Aorta (tissue), 5 donors: ENCODE results near the gene EVC2. TPM values are rescaled to one million over a fixed set of nuclear protein-coding genes. Genes with fewer than 3 reads are reported as not detected.

ENCODE experiments used
- ATAC-seq: fragments of 200-7000 bp; cut with Tn5 transposase; one replicate; pipeline ENCODE4 v1.9.1; 2022; ENCODE audit warnings: moderate library complexity; ENCODE audit not compliant: low FRiP score
- DNase-seq, 2 donors: peaks; one replicate each; pipeline ENCODE4 v3.0.0-alpha.2; 2020
- H3K27ac ChIP-seq, 2 donors: one replicate each; pipeline ENCODE4 v1.5.1; 2013; ENCODE audit warnings: low read length in 2 of 2, mild to moderate bottlenecking in 2 of 2, moderate library complexity in 2 of 2, control low read depth in 1 of 2, inconsistent platforms in 1 of 2, low read depth in 1 of 2
- H3K27me3 ChIP-seq, 2 donors: one replicate each; pipeline ENCODE4 v1.6.1; 2013; ENCODE audit warnings: control low read depth in 1 of 2, low read length in 1 of 2, mild to moderate bottlenecking in 1 of 2, moderate library complexity in 1 of 2; ENCODE audit not compliant: insufficient read depth in 2 of 2, control insufficient read depth in 1 of 2
- H3K36me3 ChIP-seq, 2 donors: one replicate each; pipeline ENCODE4 v1.6.1; 2013; ENCODE audit warnings: control low read depth in 1 of 2, low read length in 1 of 2, mild to moderate bottlenecking in 1 of 2; ENCODE audit not compliant: insufficient read depth in 2 of 2, control insufficient read depth in 1 of 2
- H3K4me1 ChIP-seq, 2 donors: one replicate each; pipeline ENCODE4 v1.6.1; 2013; ENCODE audit warnings: low read length in 2 of 2, control low read depth in 1 of 2, mild to moderate bottlenecking in 1 of 2, moderate library complexity in 1 of 2; ENCODE audit not compliant: insufficient read depth in 2 of 2, control insufficient read depth in 1 of 2
- H3K4me3 ChIP-seq, 2 donors: one replicate each; pipeline ENCODE4 v1.5.1; 2013; ENCODE audit warnings: low read length in 2 of 2, control low read depth in 1 of 2, mild to moderate bottlenecking in 1 of 2
- H3K9me3 ChIP-seq: one replicate; pipeline ENCODE4 v1.6.1; 2013; ENCODE audit warnings: mild to moderate bottlenecking, low read length; ENCODE audit not compliant: control insufficient read depth
- WGBS, 2 donors: extraction: QIAGEN DNeasy Blood & Tissue Kit; methylation state at CpG; one replicate each; pipeline ENCODE4 v1.1.7; 2013; 5-methylcytosine and 5-hydroxymethylcytosine counted together
- intact Hi-C, 2 donors: fragments of 100-400 bp; cut with DNase I; formaldehyde crosslinking; loops; one replicate each; pipeline versions ENCODE4 v1.14.2 to v1.15.0; 2022
- polyA plus RNA-seq, 2 donors: library from polyadenylated mRNA; stranded (reverse); fragments of 200-250 nt; gene quantifications; one replicate each; pipeline ENCODE4 v1.2.3, GENCODE V29; 2013
- total RNA-seq, 2 donors: library from RNA; stranded (reverse); fragmentation: NEBNext Ultra II Directional; extraction: Animal tissue kit (Norgen Biotek cat#: 25700); gene quantifications; one replicate each; pipeline ENCODE4 v1.2.1, GENCODE V29; 2021
- donor health status: healthy with polysubstance abuse.
- donor health status: Bipolar disorder and iron deficiency.
- donor health status: DM: no; HTN: no; CAD: no.
- donor health status: DM: no; HTN: no; CAD: no.
- donor health status: DM: yes; HTN: yes; CAD: no.

EVC2 gene
- total and polyA plus RNA-seq, 4 donors, result 2.1 to 16.0 (median 9.1) TPM

DNA sequence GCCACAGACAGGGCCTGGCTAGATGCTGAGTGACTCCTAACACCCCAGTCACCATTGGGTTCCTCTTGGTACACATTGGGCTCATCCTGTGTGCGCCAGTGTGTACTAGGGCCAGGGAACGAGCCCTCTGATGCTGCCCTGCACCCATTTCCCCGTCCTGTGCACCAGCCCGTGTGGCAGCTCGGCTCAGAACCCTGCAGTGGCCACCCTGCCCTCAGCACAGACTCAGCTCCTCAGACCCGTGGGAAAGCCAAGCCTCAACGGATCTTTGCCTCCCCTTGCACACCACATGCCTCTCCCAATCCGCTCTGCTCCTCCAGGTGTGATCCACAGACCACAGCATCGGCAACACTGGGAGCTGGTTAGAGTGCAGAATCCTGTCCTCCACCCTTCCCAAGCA, 41.2 kb upstream of the EVC2 start:
- Histone ChIP-seq H3K27ac (no peak overlapping the region), H3K9me3 (no peaks in the 10 kb centered on the region), H3K36me3 (peaks cover 0 to 7% of the 10 kb centered on the region in 2 donors), H3K4me3 (no peak overlapping the region), H3K4me1 (no peaks in the 10 kb centered on the region), H3K27me3 (no peaks in the 10 kb centered on the region)
- DNase-seq, result no peak
- 87 to 89% methylated on average over 9 of the region's 9 CpGs for WGBS, 2 donors
- intact Hi-C loops, result loop anchor here in 1 of 2 donors (5.0 kb wide), 1 partner anchor 37 kb away; the partner anchor contains the start of gene EVC
- no peak for ATAC-seq

DNA sequence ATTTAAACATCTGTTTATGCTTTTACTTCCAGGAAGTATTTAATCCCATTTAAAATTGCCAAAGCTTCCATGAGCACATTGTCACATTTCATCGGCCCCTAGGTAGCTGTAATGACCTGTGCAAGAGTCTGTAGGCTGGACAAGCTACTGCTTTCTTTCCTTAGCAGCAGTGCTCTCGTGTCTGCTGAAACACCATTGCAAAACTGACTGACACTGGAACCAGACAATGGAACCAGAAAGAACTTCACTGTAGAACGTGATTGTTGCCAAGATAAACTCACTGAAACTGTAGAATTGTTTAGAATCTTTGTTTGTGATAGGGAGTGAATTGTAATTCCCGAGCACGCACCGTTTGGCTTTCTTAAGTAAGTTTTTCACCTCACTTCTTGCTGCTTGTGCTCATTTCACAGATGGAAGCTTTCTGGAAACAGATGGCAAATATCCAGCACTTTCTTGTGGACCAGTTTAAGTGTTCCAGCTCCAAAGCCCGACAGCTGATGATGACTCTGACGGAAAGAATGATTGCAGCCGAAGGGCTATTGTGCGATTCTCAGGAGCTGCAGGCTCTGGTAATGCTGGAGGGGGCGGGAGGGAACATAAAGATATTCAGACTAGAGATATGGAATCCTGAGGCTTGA, 39.5 kb upstream of the EVC2 start:
- Histone ChIP-seq H3K27me3 (no peaks in the 10 kb centered on the region), H3K27ac (peak overlapping the region; percentile 79 to 88), H3K9me3 (no peaks in the 10 kb centered on the region), H3K4me3 (no peak overlapping the region), H3K4me1 (no peaks in the 10 kb centered on the region), H3K36me3 (peaks cover 0 to 5% of the 10 kb centered on the region in 2 donors)
- intact Hi-C loops, result loop anchor here in 1 of 2 donors (5.0 kb wide), 1 partner anchor 36 kb away; the partner anchor contains the start of gene EVC
- ATAC-seq (peak; percentile 73), DNase-seq (peak in 1 of 2 donors; percentile 66)
- 8 to 14% methylated on average over 11 of the region's 11 CpGs for WGBS, 2 donors

DNA sequence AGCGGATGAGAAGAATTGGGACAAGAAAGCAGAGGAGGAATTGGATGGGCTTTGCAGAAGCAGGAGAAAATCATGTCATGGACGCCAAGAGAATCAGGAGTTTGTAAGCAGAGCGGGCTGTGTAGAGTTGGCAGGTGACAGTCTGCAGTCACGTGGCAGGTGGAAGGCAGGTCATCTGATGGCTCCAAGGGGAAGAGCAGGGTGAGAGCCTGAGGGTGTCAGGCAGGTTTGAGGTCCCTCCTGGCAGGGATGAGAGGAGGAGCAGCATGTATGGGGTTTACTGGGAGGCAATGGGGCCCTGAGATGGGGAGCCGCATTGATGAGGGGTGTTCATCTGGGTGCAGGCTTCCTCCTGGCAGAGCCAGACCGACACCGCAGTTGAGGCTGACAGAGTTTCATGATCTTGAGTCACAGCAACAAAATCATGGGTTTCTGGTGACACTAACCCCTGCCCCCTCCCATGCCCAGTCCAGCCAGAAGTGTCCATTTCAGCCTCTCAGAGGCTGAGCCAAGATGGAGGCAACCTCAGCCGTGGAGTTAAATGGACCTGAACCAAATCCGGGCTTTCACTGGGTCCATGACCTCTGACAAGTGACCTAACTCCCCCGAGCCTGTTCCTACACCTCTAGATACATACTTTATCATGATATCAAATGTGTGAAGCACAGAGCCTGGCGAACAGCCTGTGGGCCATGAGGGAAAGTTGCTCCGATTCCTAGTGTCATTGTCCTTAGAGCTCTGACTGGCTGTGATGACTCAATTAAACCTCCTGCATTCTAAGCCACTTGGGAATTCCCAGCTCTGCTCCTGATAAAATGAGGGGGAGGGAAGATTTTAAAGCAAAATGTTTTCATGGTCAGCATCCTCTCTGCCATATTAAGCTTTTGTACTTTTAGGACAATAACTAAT, 38.7 kb upstream of the EVC2 start:
- WGBS, 2 donors, result 61 to 66% methylated on average over 12 of the region's 12 CpGs
- H3K9me3 ChIP-seq, result no peaks in the 10 kb centered on the region
- H3K4me3 ChIP-seq, result no peak overlapping the region
- intact Hi-C loops, result loop anchor here in 1 of 2 donors (5.0 kb wide), 1 partner anchor 35 kb away; the partner anchor contains the start of gene EVC
- H3K27ac ChIP-seq, result peak overlapping the region; percentile 88 to 90
- H3K27me3 ChIP-seq, result no peaks in the 10 kb centered on the region
- ATAC-seq (no peak), DNase-seq (no peak)
- H3K36me3 ChIP-seq, result peaks cover 0 to 10% of the 10 kb centered on the region in 2 donors
- no peaks in the 10 kb centered on the region for H3K4me1 ChIP-seq

DNA sequence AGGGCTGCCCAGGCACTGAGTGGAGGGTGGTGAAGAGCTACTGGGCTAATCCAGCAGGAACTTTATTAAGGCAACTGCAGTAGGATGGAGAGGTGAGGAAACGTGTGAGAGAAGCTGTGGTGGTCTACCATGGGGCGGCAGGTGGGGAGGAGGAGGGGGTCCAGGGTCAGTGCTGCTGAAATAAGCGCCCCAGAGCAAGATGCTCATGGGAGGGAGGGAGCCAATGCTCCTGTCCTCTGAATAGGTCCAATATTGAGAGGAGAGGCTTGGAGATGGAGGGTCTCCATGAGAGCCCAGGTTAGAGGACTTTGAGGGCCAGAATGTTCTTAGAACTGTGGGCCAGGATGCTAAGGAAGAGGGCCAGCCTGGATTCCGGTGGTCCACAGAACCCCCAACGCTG, 37.9 kb upstream of the EVC2 start:
- no peaks in the 10 kb centered on the region for H3K27me3 ChIP-seq
- ATAC-seq (no peak), DNase-seq (no peak)
- H3K9me3 ChIP-seq, result no peaks in the 10 kb centered on the region
- H3K4me3 ChIP-seq, result no peak overlapping the region
- intact Hi-C loops, result loop anchor here in 1 of 2 donors (5.0 kb wide), 1 partner anchor 34 kb away; the partner anchor contains the start of gene EVC
- H3K4me1 ChIP-seq, result no peaks in the 10 kb centered on the region
- WGBS, 2 donors, result 96 to 99% methylated on average over 5 of the region's 5 CpGs
- no peak overlapping the region for H3K27ac ChIP-seq
- peaks cover 0 to 10% of the 10 kb centered on the region in 2 donors for H3K36me3 ChIP-seq

DNA sequence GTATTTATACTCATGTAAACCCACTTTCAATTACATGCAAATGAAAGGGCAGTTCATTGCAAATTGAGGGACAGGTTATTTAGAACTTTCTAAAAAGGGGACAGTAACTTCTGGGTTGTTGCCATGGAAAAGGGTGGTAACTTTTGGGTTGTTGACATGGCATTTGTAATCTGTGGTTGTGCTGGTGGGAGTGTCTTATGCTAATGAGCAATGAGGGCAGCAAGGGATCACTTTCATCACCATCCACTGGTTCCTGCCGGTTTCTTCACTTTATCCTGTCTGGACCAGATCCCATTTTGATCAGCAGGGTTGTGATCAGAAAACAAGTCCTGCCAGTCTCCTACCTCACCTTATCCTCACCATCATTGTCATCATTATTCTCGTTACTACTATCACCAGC, 34.6 kb upstream of the EVC2 start:
- no peak overlapping the region for H3K27ac ChIP-seq
- no peak overlapping the region for H3K4me3 ChIP-seq
- no peaks in the 10 kb centered on the region for H3K4me1 ChIP-seq
- H3K9me3 ChIP-seq, result no peaks in the 10 kb centered on the region
- peaks cover 0 to 8% of the 10 kb centered on the region in 2 donors for H3K36me3 ChIP-seq
- no peak for DNase-seq
- WGBS, 2 donors, result 92 to 97% methylated on average over 2 of the region's 2 CpGs
- intact Hi-C loops, result no loop called here
- no peaks in the 10 kb centered on the region for H3K27me3 ChIP-seq
- ATAC-seq, result no peak

DNA sequence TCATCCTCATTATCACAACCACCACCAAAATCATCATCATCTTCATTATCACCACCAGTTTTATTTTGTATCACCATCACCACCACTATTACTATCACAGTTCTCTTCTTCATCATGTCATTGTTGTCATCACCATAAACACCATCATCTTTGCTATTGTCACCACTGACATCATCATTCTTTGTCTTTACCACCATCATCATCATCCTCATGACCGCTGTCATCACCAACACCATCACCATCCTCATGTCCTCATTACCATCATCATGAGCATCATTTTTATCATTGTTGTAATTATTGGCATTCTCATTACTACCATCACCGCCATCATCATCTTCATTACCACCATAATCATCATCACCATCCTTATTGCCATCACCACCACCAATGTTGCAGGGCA, 34.0 kb upstream of the EVC2 start:
- Histone ChIP-seq H3K36me3 (peaks cover under 1 to 8% of the 10 kb centered on the region in 2 donors), H3K27ac (no peak overlapping the region), H3K4me3 (no peak overlapping the region), H3K27me3 (no peaks in the 10 kb centered on the region), H3K4me1 (no peaks in the 10 kb centered on the region), H3K9me3 (no peaks in the 10 kb centered on the region)
- 97% methylated on average over 2 of the region's 2 CpGs for WGBS, 2 donors
- intact Hi-C loops, result no loop called here
- no peak for DNase-seq
- no peak for ATAC-seq

DNA sequence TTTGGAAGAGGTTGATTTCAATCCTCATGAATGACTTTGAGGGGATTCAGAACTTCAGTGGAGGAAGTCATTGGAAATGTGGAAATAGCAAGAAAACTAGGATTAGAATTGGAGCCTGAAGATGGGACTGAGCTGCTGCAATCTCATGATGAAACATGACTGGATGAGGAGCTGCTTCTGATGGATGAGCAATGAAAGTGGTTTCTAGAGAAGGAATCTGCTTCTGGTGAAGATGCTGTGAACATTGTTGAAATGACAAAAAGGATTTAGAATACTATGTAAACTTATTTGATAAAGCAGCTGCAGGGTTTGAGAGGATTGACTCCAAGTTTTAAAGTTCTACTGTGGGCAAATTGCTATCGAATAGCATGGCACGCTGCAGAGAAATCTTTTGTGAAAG, 29.7 kb upstream of the EVC2 start:
- H3K9me3 ChIP-seq, result no peaks in the 10 kb centered on the region
- no peaks in the 10 kb centered on the region for H3K27me3 ChIP-seq
- no peak overlapping the region for H3K4me3 ChIP-seq
- ATAC-seq (no peak), DNase-seq (no peak)
- intact Hi-C loops, result no loop called here
- H3K4me1 ChIP-seq, result no peaks in the 10 kb centered on the region
- H3K36me3 ChIP-seq, result peaks cover 3 to 7% of the 10 kb centered on the region in 2 donors
- 96 to 97% methylated on average over 2 of the region's 2 CpGs for WGBS, 2 donors
- no peak overlapping the region for H3K27ac ChIP-seq

DNA sequence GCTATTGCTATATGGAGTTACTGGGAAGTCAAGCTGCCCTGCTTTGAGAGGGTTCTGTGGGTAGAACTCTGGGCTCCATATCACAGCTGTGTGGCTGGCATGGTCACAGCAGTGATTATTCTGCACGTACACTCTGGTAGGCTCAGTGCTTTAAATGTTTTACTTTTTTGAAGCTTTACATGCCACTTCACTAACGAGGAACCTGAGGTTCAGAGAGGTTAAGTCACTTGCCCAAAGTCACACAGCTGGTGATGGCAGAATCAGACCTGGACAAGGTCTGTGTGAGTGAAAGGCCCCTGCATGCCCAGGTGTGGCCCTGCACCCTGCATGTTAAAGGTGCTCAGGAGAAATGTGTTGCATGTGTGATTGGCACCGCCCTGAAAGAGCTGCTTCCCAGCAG, 27.1 kb upstream of the EVC2 start:
- WGBS, 2 donors, result 80 to 83% methylated on average over 3 of the region's 3 CpGs
- peaks cover 3% of the 10 kb centered on the region in 2 donors for H3K36me3 ChIP-seq

More for the DNA sequence above, 27.1 kb upstream of the EVC2 start:
- no peak for DNase-seq
- Histone ChIP-seq H3K27ac (no peak overlapping the region), H3K27me3 (no peaks in the 10 kb centered on the region), H3K4me1 (peaks cover 0 to 2% of the 10 kb centered on the region in 2 donors), H3K9me3 (no peaks in the 10 kb centered on the region), H3K4me3 (no peak overlapping the region)
- intact Hi-C loops, result no loop called here
- no peak for ATAC-seq
